MM.1S (cell line): ENCODE results near the gene NRP2.

Experiments
- DNase-seq: peaks from one replicate; pipeline ENCODE4 v3.0.0-alpha.2; 2015
- H2AFZ ChIP-seq: fragments of 300-600 bp; sonication (generic); 2 replicates; pipeline ENCODE4 v1.6.0; 2016; ENCODE audit warnings: antibody characterized with exemption, low read length
- H3F3A ChIP-seq: fragments of 300-600 bp; sonication (generic); 2 replicates; pipeline ENCODE4 v1.6.1; 2016; ENCODE audit warnings: mild to moderate bottlenecking, antibody characterized with exemption, low read length, moderate library complexity, mixed read lengths; ENCODE audit not compliant: insufficient read depth
- H3K27ac ChIP-seq: fragments of 300-600 bp; sonication (generic); 2 replicates; pipeline ENCODE4 v1.5.1; 2016; ENCODE audit warnings: mild to moderate bottlenecking, low read length
- H3K27me3 ChIP-seq: fragments of 300-600 bp; sonication (generic); replicated peaks from 2 replicates; pipeline ENCODE4 v1.6.0; 2016; ENCODE audit warnings: low read length; ENCODE audit not compliant: insufficient read depth
- H3K36me3 ChIP-seq: fragments of 300-600 bp; sonication (generic); replicated peaks from 2 replicates; pipeline ENCODE4 v1.6.1; 2016; ENCODE audit warnings: mild to moderate bottlenecking, low read length, mixed read lengths; ENCODE audit not compliant: insufficient read depth
- H3K4me1 ChIP-seq: fragments of 300-600 bp; sonication (generic); 2 replicates; pipeline ENCODE4 v1.6.1; 2016; ENCODE audit warnings: low read length, mixed read lengths
- H3K4me2 ChIP-seq: fragments of 300-600 bp; sonication (generic); 2 replicates; pipeline ENCODE4 v1.6.0; 2016; ENCODE audit warnings: low read depth, low read length
- H3K4me3 ChIP-seq: fragments of 300-600 bp; sonication (generic); 2 replicates; pipeline ENCODE4 v1.5.1; 2016; ENCODE audit warnings: low read length, mixed read lengths
- H3K79me2 ChIP-seq: fragments of 300-600 bp; sonication (generic); 2 replicates; pipeline ENCODE4 v1.6.1; 2016; ENCODE audit warnings: mixed run types, low read length, mixed read lengths
- H3K9ac ChIP-seq: fragments of 300-600 bp; sonication (generic); 2 replicates; pipeline ENCODE4 v1.6.1; 2016; ENCODE audit warnings: low read length, mixed read lengths
- H3K9me2 ChIP-seq: fragments of 300-600 bp; sonication (generic); replicated peaks from 2 replicates; pipeline ENCODE4 v1.6.1; 2016; ENCODE audit warnings: mild to moderate bottlenecking, low read length, mixed read lengths; ENCODE audit not compliant: insufficient read depth
- H3K9me3 ChIP-seq: fragments of 300-600 bp; sonication (generic); replicated peaks from 2 replicates; pipeline ENCODE4 v1.6.1; 2016; ENCODE audit warnings: mild to moderate bottlenecking, low read length, mixed read lengths; ENCODE audit not compliant: insufficient read depth
- H4K20me1 ChIP-seq: fragments of 300-600 bp; sonication (generic); 2 replicates; pipeline ENCODE4 v1.6.1; 2016; ENCODE audit warnings: mild to moderate bottlenecking, low read length, moderate library complexity, mixed read lengths; ENCODE audit not compliant: insufficient read depth
- CTCF ChIP-seq: fragments of 300-600 bp; sonication (generic); IDR thresholded peaks from 2 replicates; pipeline ENCODE4 v1.5.1; 2016; ENCODE audit warnings: antibody characterized with exemption, low read length, mixed read lengths
- EZH2 ChIP-seq: fragments of 300-600 bp; sonication (generic); optimal IDR thresholded peaks from 2 replicates; pipeline ENCODE3; 2017; ENCODE audit warnings: low read depth, mild to moderate bottlenecking, antibody characterized with exemption, low read length, mixed read lengths
- EZH2phosphoT487 ChIP-seq: fragments of 300-600 bp; sonication (generic); IDR thresholded peaks from 2 replicates; pipeline ENCODE4 v1.6.1; 2018; ENCODE audit warnings: antibody characterized with exemption, low read length

Gene NRP2

GRCh38 chr2:205702576-205702975 is 20.3 kb downstream of the NRP2 start:
- no peak overlapping the region for H2AFZ ChIP-seq
- no peaks in the 10 kb centered on the region for H3K4me1 ChIP-seq
- H3F3A ChIP-seq, result no peaks in the 10 kb centered on the region
- no peaks in the 10 kb centered on the region for H3K27me3 ChIP-seq
- H3K9ac ChIP-seq, result no peak overlapping the region
- no peak overlapping the region for H3K4me3 ChIP-seq
- no peak overlapping the region for H3K4me2 ChIP-seq
- H3K27ac ChIP-seq, result no peak overlapping the region
- TF ChIP-seq CTCF (no peak), EZH2phosphoT487 (no peak), EZH2 (no peak)
- H3K79me2 ChIP-seq, result no peaks in the 10 kb centered on the region
- H3K9me3 ChIP-seq, result no peaks in the 10 kb centered on the region
- no peaks in the 10 kb centered on the region for H3K36me3 ChIP-seq
- no peaks in the 10 kb centered on the region for H3K9me2 ChIP-seq
- no peaks in the 10 kb centered on the region for H4K20me1 ChIP-seq
- DNase-seq, result no peak

- DNase-seq, result no peak
- Histone ChIP-seq H3K27me3 (no peaks in the 10 kb centered on the region), H3K9me3 (no peaks in the 10 kb centered on the region), H3K9ac (no peak overlapping the region), H3K4me1 (no peaks in the 10 kb centered on the region), H4K20me1 (no peaks in the 10 kb centered on the region), H3K36me3 (no peaks in the 10 kb centered on the region), H3K9me2 (no peaks in the 10 kb centered on the region), H2AFZ (no peak overlapping the region), H3K27ac (no peak overlapping the region), H3F3A (no peaks in the 10 kb centered on the region), H3K4me2 (no peak overlapping the region), H3K4me3 (no peak overlapping the region), H3K79me2 (no peaks in the 10 kb centered on the region)
- TF ChIP-seq EZH2phosphoT487 (no peak), EZH2 (no peak), CTCF (no peak)
These were observed 21.3 kb downstream of the NRP2 start for GRCh38 chr2:205703471-205704126.

- Histone ChIP-seq H2AFZ (no peak overlapping the region), H3K9ac (no peak overlapping the region), H3K79me2 (no peaks in the 10 kb centered on the region), H3K9me3 (no peaks in the 10 kb centered on the region), H3F3A (no peaks in the 10 kb centered on the region), H3K36me3 (no peaks in the 10 kb centered on the region), H3K9me2 (no peaks in the 10 kb centered on the region), H3K4me2 (no peak overlapping the region), H3K27me3 (no peaks in the 10 kb centered on the region), H3K27ac (no peak overlapping the region), H3K4me3 (no peak overlapping the region), H3K4me1 (no peaks in the 10 kb centered on the region), H4K20me1 (no peaks in the 10 kb centered on the region)
- TF ChIP-seq EZH2, result no peak
- TF ChIP-seq CTCF, result no peak
- TF ChIP-seq EZH2phosphoT487, result no peak
- no peak for DNase-seq
These were observed 21.9 kb downstream of the NRP2 start for GRCh38 chr2:205704127-205704741.
